Activated T-helper 9 cell treated with anti-CD3 and anti-CD28 coated beads, Interleukin-2, amount 50 U/mL, for 16 hours (primary cell): ENCODE measurements around the gene GNG2.

Source experiments
- DNase-seq: peaks from one replicate; pipeline ENCODE4 v3.0.0-alpha.2; 2020; ENCODE audit warnings: low read depth

Gene GNG2

DNA sequence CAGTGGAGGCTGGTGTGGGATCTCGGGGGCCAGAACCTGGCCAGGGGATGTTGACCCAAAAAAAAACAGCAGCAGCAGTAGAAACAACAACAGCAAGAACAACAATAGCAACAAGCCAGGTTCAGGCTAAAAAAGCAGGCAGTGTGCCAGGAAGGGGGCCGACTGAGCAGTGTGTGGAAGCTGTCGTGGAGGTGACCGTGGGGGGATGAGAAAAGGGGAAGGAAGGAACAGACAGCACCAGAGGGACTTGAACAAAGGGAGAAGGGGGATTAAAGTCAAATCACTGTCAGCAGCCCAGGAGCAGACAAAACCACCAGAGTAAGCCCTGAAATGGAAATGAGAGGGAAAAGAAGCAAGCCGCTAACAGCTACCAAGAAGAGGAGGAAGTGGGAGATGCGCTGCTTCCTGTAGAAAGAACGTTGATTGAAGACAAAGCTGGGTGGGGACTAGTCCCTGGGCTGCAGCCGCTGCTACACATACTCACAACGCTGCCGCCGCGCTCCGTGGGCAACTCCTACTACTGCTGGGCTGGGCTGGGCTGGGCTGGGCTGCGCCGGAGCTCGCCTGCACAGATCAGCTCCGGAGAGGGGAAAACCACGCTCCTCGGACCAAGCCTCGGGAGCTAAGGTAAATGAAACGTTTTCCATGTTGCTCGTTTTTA is at the start of gene GNG2:
Gene GNG2, plus strand, starts transcription at position 449 of the 661 bp plus-strand sequence. CDS start 90,067 bp downstream, outside the sequence.
- peak; percentile 68 for DNase-seq

- no peak for DNase-seq
These were observed 48.7 kb upstream of the GNG2 start for GRCh38 chr14:51811706-51812105.

GRCh38 chr14:51816031-51816430 is 44.4 kb upstream of the GNG2 start:
- DNase-seq, result no peak

GRCh38 chr14:51817326-51817725 is 43.1 kb upstream of the GNG2 start:
- DNase-seq, result no peak

GRCh38 chr14:51818748-51819380 is 41.5 kb upstream of the GNG2 start:
- no peak for DNase-seq

DNA sequence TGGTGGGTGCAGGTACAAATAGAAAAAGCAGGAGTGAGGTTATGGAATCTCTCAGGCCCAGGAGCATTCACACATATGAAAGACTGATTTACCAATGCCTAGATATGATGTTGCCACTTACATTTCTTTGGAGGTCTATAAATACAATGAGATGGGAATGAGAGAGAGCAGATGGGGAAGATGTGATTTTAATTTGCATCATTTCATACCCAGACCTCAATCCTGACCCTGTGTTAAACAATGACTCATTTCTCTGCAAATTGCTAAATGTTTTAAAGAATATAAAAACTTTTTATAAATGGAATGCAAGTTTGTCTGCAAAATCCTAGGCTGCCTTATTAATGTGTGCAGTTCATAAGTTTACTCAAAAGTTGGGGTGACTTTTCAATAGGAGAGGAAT is 38.6 kb upstream of the GNG2 start:
- DNase-seq, result no peak

DNA sequence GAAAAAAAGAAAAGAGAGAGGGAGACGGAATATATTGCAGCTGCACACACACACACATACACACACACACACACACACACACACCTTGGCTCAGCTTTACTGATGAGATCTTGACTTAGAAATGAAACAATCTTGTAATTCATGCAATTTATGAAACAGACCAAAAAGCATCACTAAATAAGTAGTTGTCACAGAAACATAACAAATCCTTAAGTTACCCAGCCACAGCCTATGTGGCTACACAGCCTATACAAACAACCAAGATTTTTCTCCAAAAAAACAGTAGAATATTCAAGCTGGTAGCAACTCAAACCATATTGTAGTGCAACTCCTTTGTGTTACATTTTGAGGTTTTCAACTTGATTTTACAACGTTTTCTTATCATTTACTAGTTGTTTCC is 37.9 kb upstream of the GNG2 start:
- DNase-seq, result no peak

GRCh38 chr14:51823706-51824105 is 36.7 kb upstream of the GNG2 start:
- DNase-seq, result no peak

DNA sequence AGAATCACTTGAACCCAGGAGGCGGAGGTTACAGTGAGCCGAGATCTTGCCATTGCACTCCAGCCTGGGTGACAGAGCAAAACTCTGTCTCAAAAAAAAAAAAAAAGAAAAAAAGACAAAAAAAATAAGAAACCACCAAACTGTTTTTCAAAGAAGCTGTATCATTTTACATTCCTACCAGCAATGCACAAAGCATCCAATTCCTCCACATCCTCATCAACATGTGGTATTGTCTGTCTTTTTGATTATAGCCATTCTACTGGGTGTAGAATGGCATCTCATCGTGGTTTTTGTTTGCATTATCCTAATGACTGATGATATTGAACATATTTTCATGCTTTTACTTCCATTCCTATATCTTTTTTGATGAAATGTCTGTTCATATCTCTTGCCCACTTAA is 36.2 kb upstream of the GNG2 start:
- no peak for DNase-seq

DNA sequence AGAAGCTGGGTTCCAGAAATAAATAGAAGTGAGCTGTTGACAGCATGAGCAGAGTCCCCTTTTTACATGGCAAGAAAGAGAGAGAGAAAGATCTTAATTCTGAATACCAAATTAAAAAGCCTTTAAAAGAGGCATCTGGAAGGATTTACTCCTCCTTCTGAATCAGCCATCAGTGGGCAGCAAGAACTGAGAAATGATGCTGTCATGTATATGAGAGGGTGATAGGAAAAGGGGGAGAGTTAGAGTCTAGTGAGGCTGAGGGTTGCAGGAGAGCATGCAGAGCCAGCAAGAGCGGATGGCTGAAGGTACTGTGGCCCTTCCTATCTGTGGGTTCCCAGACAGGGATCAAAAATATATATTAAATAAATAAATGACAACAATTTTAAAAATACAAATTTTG is 34.5 kb upstream of the GNG2 start:
- no peak for DNase-seq

GRCh38 chr14:51828017-51828797 is 32.2 kb upstream of the GNG2 start:
- peak; percentile 63 for DNase-seq

DNA sequence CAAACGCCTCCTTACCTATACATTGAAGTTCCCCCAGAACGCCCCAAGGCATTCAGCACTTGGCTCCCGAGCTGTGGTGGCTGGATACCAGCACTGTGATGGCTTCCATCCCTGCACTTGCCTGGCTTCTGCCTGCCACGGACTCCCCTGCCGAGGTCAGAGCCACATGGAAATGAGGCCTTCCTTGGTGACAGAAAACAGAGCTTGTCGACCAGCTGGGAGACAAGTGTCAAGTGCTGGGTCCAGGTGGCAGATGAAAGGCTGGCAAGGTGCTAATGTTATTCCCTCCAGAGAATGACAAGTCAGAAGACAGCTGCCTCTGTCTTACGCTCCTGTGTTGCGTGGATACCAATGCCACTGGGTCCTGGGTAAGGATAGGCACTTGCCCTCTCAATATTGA is 26.2 kb upstream of the GNG2 start:
- DNase-seq, result no peak

GRCh38 chr14:51836417-51836816 is 24.0 kb upstream of the GNG2 start:
- no peak for DNase-seq

DNA sequence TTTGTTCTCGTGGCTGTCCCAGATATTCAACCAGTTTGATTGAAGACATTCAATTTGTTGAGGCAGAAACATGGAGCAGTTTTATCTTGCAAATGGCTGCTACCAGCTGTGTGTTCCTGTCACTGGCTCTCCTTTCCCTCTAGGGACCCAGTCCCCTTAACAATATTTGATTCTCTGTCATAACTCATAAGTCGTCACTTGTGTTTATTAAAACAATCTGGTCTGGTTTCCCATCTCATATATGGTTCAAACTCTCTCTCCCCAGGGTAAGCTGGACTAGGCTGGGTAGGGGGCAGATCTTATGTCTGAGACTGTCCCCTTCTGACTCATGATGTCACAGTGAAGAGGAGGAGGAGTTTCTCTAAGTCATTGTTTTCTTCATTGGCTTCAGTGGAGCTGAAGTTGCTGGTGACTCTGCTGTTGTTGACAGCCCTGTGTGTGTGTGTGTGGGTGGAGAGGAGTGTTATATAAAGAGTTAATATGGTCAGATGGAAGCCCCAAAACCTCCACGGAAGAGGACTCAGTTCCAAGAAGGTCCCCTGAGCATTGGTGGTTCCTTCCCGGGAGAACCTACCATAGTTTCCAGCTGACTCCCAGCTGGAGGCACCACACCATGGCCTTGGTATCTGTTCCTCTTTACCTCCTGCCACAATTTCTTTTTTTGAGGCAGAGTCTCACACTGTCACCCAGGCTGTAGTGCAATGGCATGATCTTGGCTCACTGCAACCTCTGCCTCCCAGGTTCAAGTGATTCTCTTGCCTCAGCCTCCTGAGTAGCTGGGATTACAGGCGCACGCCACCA is 16.1 kb upstream of the GNG2 start:
- no peak for DNase-seq

- no peak for DNase-seq
These were observed 14.6 kb upstream of the GNG2 start for GRCh38 chr14:51845811-51846210.

GRCh38 chr14:51846631-51847488 is 13.6 kb upstream of the GNG2 start:
- DNase-seq, result peak; percentile 66

DNA sequence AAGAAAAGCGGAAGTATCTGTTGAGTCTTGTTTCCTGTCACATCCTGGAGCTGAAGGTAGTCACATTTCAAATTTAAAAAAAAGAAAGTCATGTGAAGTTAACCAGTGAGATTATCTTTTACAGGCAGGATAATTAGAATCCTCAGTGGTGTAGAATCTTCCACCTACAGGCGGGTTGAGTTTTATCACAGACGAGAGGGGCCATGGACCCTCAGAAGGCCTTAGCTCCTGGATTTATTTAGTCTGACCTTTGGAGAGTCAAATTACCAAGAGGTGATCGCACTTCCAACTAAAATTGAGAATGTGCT is 13.0 kb upstream of the GNG2 start:
- DNase-seq, result no peak

DNA sequence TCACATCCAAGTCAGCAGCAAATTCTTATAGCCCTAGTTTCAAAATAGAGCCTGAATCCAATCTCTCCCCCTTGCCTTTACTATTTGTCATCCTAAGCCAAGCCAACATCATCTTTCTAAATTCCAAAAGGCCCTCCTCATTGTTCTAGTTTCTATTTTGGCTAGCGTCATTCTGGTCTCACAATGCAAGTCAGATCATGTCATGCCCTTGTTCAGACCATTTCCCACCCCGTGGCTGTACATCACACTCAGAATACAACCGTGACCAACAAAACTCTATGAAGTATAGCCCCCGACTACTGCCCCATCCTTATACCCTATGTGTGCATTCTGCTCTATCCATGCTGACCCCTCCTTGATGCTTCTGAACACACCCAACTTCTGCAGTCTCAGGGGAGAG is 12.3 kb upstream of the GNG2 start:
- no peak for DNase-seq

- DNase-seq, result peak; percentile 35
These were observed 11.3 kb upstream of the GNG2 start for GRCh38 chr14:51849097-51849496.

DNA sequence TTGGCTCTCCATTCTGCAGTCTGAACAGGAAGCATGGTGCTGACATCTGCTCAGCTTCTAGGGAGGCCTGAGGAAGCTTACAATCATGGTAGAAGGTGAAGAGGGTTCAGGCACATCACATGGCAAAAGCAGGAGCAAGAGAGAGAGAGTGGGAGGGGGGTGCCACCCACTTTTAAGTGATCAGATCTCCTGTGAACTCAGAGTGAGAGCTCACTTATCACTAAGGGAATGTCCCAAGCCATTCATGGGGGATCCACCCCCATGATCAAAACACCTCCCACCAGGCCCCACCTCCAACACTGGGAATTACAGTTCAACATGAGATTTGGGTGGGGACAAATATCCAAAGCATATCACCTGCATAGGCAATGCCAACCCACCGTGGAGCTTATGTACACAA is 9.8 kb upstream of the GNG2 start:
- no peak for DNase-seq

DNA sequence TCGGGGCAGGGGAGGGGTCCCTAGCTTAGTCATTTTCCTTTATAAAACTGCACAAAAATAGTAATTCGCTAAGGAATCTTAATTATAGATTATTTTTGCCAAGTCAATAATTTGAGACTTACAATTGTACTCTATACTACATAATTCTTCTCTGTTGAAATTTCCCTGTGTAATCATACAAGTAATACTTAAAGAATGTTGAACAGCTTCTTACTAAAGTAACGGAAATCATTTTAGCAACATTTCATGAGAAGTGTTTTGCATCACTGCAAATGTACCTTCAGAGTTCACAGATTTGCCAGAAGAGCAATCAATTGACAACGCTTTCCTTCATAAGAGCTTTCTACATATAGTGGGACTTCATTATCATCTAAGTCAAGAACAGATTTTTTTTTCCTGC is 7.9 kb upstream of the GNG2 start:
- DNase-seq, result no peak

DNA sequence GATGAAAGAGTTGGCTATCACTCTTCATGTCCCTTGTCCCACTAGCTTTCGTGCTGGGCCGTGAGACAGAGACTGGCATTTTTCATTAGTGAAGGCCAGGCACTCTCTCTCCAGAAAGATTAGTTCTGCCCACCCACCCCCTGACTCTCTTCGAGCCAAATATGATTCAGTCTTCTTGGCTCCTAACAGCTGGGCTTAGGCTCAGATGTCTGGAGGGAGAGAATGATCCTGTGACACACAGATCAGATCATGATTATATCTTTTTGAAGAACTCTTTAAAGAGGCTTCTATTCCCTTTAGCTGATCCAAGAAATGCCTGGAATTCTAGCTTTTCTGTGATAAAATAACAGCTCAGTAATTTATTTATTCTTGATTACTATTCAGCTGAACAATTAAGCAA is 5.2 kb upstream of the GNG2 start:
- DNase-seq, result no peak
